Measurements from ENCODE around the gene SGSH.

The SGSH gene

GRCh38 chr17:80247561-80247960 lies 27.4 kb upstream of the SGSH start:
- WGBS (ENCODE audit: extremely low coverage, insufficient coverage, insufficient read length): no CpG with 5 or more reads among the region's 17 CpGs
- H3K79me1 ChIP-seq (ENCODE audit: low read length): peaks cover 7% of the 10 kb centered on the region
- H3K27me3 ChIP-seq (ENCODE audit: insufficient read depth, low read length): no peaks in the 10 kb centered on the region
- peaks cover 54 to 55% of the 10 kb centered on the region in 2 experiments for H3K36me3 ChIP-seq (ENCODE audit: control insufficient read depth in 1 of 2, insufficient read depth in 2 of 2, low read length in 2 of 2)
- H3K18ac ChIP-seq (ENCODE audit: low read length): no peak overlapping the region
- H4K91ac ChIP-seq (ENCODE audit: low read depth, low read length): no peak overlapping the region
- H2BK5ac ChIP-seq (ENCODE audit: low read depth, low read length, poor library complexity): no peak overlapping the region
- H2AFZ ChIP-seq (ENCODE audit: insufficient read depth, low read length, poor library complexity): no peak overlapping the region
- peaks cover 4% of the 10 kb centered on the region in 2 experiments for H3K4me1 ChIP-seq (ENCODE audit: control insufficient read depth in 1 of 2, insufficient read depth in 2 of 2, low read length in 2 of 2)
- no peak overlapping the region for H3K27ac ChIP-seq (ENCODE audit: low read depth, low read length)
- no peak overlapping the region for H3K4me3 ChIP-seq (ENCODE audit: low read depth, low read length)
- no peak overlapping the region for H3K9ac ChIP-seq (ENCODE audit: low read length)
- no peak overlapping the region for H3K14ac ChIP-seq (ENCODE audit: low read length)
- no peaks in the 10 kb centered on the region for H3K79me2 ChIP-seq (ENCODE audit: control insufficient read depth, insufficient read depth, low read length, poor library complexity)
- no peak overlapping the region for H4K12ac ChIP-seq (ENCODE audit: low read depth, low read length)
- no peak overlapping the region for H3K4me2 ChIP-seq (ENCODE audit: low read length)
- H3K9me3 ChIP-seq (ENCODE audit: insufficient read depth, low read depth, low read length): peaks cover 3% of the 10 kb centered on the region
- H2BK120ac ChIP-seq (ENCODE audit: insufficient read depth, low read length, poor library complexity): no peak overlapping the region
- H4K8ac ChIP-seq (ENCODE audit: low read depth, low read length): no peak overlapping the region
- H3K23ac ChIP-seq (ENCODE audit: low read length): no peak overlapping the region
- no peak overlapping the region for H2BK12ac ChIP-seq (ENCODE audit: low read length)
- no peak overlapping the region for H2AK5ac ChIP-seq (ENCODE audit: low read length)
- no peak overlapping the region for H3K4ac ChIP-seq (ENCODE audit: low read depth, low read length)
- no peak for DNase-seq

GRCh38 chr17:80246726-80247125 lies 26.6 kb upstream of the SGSH start:
- H3K36me3 ChIP-seq (ENCODE audit: control insufficient read depth in 1 of 2, insufficient read depth in 2 of 2, low read length in 2 of 2): peaks cover 54 to 56% of the 10 kb centered on the region in 2 experiments
- H3K79me2 ChIP-seq (ENCODE audit: control insufficient read depth, insufficient read depth, low read length, poor library complexity): no peaks in the 10 kb centered on the region
- no peak overlapping the region for H3K4me2 ChIP-seq (ENCODE audit: low read length)
- DNase-seq: no peak
- peaks cover 3% of the 10 kb centered on the region for H3K9me3 ChIP-seq (ENCODE audit: insufficient read depth, low read depth, low read length)
- peaks cover 7% of the 10 kb centered on the region for H3K79me1 ChIP-seq (ENCODE audit: low read length)
- H3K27me3 ChIP-seq (ENCODE audit: insufficient read depth, low read length): no peaks in the 10 kb centered on the region
- no peak overlapping the region for H3K9ac ChIP-seq (ENCODE audit: low read length)
- H4K91ac ChIP-seq (ENCODE audit: low read depth, low read length): no peak overlapping the region
- no peak overlapping the region for H3K4me3 ChIP-seq (ENCODE audit: low read depth, low read length)
- H3K14ac ChIP-seq (ENCODE audit: low read length): no peak overlapping the region
- H4K12ac ChIP-seq (ENCODE audit: low read depth, low read length): no peak overlapping the region
- no peak overlapping the region for H4K8ac ChIP-seq (ENCODE audit: low read depth, low read length)
- no peak overlapping the region for H2AK5ac ChIP-seq (ENCODE audit: low read length)
- H3K23ac ChIP-seq (ENCODE audit: low read length): no peak overlapping the region
- H2AFZ ChIP-seq (ENCODE audit: insufficient read depth, low read length, poor library complexity): no peak overlapping the region
- H2BK120ac ChIP-seq (ENCODE audit: insufficient read depth, low read length, poor library complexity): no peak overlapping the region
- no peak overlapping the region for H3K27ac ChIP-seq (ENCODE audit: low read depth, low read length)
- no peak overlapping the region for H2BK5ac ChIP-seq (ENCODE audit: low read depth, low read length, poor library complexity)
- WGBS (ENCODE audit: extremely low coverage, insufficient coverage, insufficient read length): no CpG with 5 or more reads among the region's 8 CpGs
- no peak overlapping the region for H3K18ac ChIP-seq (ENCODE audit: low read length)
- H3K4me1 ChIP-seq (ENCODE audit: control insufficient read depth in 1 of 2, insufficient read depth in 2 of 2, low read length in 2 of 2): peaks cover 4% of the 10 kb centered on the region in 2 experiments
- no peak overlapping the region for H3K4ac ChIP-seq (ENCODE audit: low read depth, low read length)
- no peak overlapping the region for H2BK12ac ChIP-seq (ENCODE audit: low read length)

- Histone ChIP-seq H3K36me3 (ENCODE audit: control insufficient read depth in 1 of 2, insufficient read depth in 2 of 2, low read length in 2 of 2) (peaks cover 57 to 59% of the 10 kb centered on the region in 2 experiments), H3K4me2 (ENCODE audit: low read length) (no peak overlapping the region)
- no CpG with 5 or more reads among the region's 19 CpGs for WGBS (ENCODE audit: extremely low coverage, insufficient coverage, insufficient read length)
These were observed 26.1 kb upstream of the SGSH start for GRCh38 chr17:80246266-80246681.

GRCh38 chr17:80245566-80246265 lies 25.6 kb upstream of the SGSH start:
- no peak overlapping the region for H2BK5ac ChIP-seq (ENCODE audit: low read depth, low read length, poor library complexity)
- no peak overlapping the region for H2AFZ ChIP-seq (ENCODE audit: insufficient read depth, low read length, poor library complexity)
- H3K79me1 ChIP-seq (ENCODE audit: low read length): peaks cover 7% of the 10 kb centered on the region
- DNase-seq: no peak
- no peak overlapping the region for H4K8ac ChIP-seq (ENCODE audit: low read depth, low read length)
- no peak overlapping the region for H2BK12ac ChIP-seq (ENCODE audit: low read length)
- H3K4me2 ChIP-seq (ENCODE audit: low read length): no peak overlapping the region
- no peak overlapping the region for H3K27ac ChIP-seq (ENCODE audit: low read depth, low read length)
- H3K4me3 ChIP-seq (ENCODE audit: low read depth, low read length): no peak overlapping the region
- peaks cover 4% of the 10 kb centered on the region in 2 experiments for H3K4me1 ChIP-seq (ENCODE audit: control insufficient read depth in 1 of 2, insufficient read depth in 2 of 2, low read length in 2 of 2)
- H3K4ac ChIP-seq (ENCODE audit: low read depth, low read length): no peak overlapping the region
- H4K12ac ChIP-seq (ENCODE audit: low read depth, low read length): no peak overlapping the region
- H3K14ac ChIP-seq (ENCODE audit: low read length): no peak overlapping the region
- no peak overlapping the region for H4K91ac ChIP-seq (ENCODE audit: low read depth, low read length)
- no peak overlapping the region for H3K23ac ChIP-seq (ENCODE audit: low read length)
- H3K9ac ChIP-seq (ENCODE audit: low read length): no peak overlapping the region
- WGBS (ENCODE audit: extremely low coverage, insufficient coverage, insufficient read length): no CpG with 5 or more reads among the region's 27 CpGs
- H3K27me3 ChIP-seq (ENCODE audit: insufficient read depth, low read length): no peaks in the 10 kb centered on the region
- H3K79me2 ChIP-seq (ENCODE audit: control insufficient read depth, insufficient read depth, low read length, poor library complexity): no peaks in the 10 kb centered on the region
- H3K18ac ChIP-seq (ENCODE audit: low read length): no peak overlapping the region
- peaks cover 59 to 60% of the 10 kb centered on the region in 2 experiments for H3K36me3 ChIP-seq (ENCODE audit: control insufficient read depth in 1 of 2, insufficient read depth in 2 of 2, low read length in 2 of 2)
- H3K9me3 ChIP-seq (ENCODE audit: insufficient read depth, low read depth, low read length): peaks cover 3% of the 10 kb centered on the region
- H2BK120ac ChIP-seq (ENCODE audit: insufficient read depth, low read length, poor library complexity): no peak overlapping the region
- no peak overlapping the region for H2AK5ac ChIP-seq (ENCODE audit: low read length)

More at GRCh38 chr17:80246266-80246681, 26.1 kb upstream of the SGSH start:
- Histone ChIP-seq H3K4ac (ENCODE audit: low read depth, low read length) (no peak overlapping the region), H2BK5ac (ENCODE audit: low read depth, low read length, poor library complexity) (no peak overlapping the region), H2BK12ac (ENCODE audit: low read length) (no peak overlapping the region), H3K4me1 (ENCODE audit: control insufficient read depth in 1 of 2, insufficient read depth in 2 of 2, low read length in 2 of 2) (peaks cover 4% of the 10 kb centered on the region in 2 experiments), H3K9ac (ENCODE audit: low read length) (no peak overlapping the region), H3K27ac (ENCODE audit: low read depth, low read length) (no peak overlapping the region), H3K9me3 (ENCODE audit: insufficient read depth, low read depth, low read length) (peaks cover 3% of the 10 kb centered on the region), H3K23ac (ENCODE audit: low read length) (no peak overlapping the region), H3K18ac (ENCODE audit: low read length) (no peak overlapping the region), H2AFZ (ENCODE audit: insufficient read depth, low read length, poor library complexity) (no peak overlapping the region), H4K8ac (ENCODE audit: low read depth, low read length) (no peak overlapping the region), H2AK5ac (ENCODE audit: low read length) (no peak overlapping the region), H4K91ac (ENCODE audit: low read depth, low read length) (no peak overlapping the region), H3K14ac (ENCODE audit: low read length) (no peak overlapping the region), H3K79me1 (ENCODE audit: low read length) (peaks cover 7% of the 10 kb centered on the region), H3K27me3 (ENCODE audit: insufficient read depth, low read length) (no peaks in the 10 kb centered on the region), H4K12ac (ENCODE audit: low read depth, low read length) (no peak overlapping the region), H2BK120ac (ENCODE audit: insufficient read depth, low read length, poor library complexity) (no peak overlapping the region), H3K79me2 (ENCODE audit: control insufficient read depth, insufficient read depth, low read length, poor library complexity) (no peaks in the 10 kb centered on the region), H3K4me3 (ENCODE audit: low read depth, low read length) (no peak overlapping the region)
- DNase-seq: no peak

All from trophoblast cell (in vitro differentiated cells and primary cell).